COLO668 (cell line): ENCODE measurements around the gene KCTD8.
"Not testable (repeated sequence)": the region's sequence is repeated elsewhere in the genome, so short reads cannot be mapped to it uniquely, and the experiment has no call there.

Source experiments
- DNase-seq: peaks from one replicate; lab custom pipeline; 2025; ENCODE audit not compliant: unreplicated experiment; lab: John Stamatoyannopoulos, UW

The KCTD8 gene

DNA sequence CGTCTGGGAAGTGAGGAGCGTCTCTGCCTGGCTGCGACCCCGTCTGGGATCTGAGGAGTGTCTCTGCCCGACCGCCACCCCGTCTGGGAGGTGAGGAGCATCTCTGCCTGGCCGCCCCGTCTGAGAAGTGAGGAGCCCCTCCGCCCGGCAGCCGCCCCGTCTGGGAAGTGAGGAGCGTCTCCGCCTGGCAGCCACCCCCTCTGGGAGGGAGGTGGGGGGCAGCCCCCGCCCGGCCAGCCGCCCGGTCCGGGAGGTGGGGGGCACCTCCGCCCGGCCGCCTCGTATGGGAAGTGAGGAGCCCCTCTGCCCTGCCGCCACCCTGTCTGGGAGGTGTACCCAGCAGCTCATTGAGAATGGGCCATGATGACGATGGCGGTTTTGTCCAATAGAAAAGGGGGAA lies 280.8 kb downstream of the KCTD8 start:
- not testable (repeated sequence) for DNase-seq

DNA sequence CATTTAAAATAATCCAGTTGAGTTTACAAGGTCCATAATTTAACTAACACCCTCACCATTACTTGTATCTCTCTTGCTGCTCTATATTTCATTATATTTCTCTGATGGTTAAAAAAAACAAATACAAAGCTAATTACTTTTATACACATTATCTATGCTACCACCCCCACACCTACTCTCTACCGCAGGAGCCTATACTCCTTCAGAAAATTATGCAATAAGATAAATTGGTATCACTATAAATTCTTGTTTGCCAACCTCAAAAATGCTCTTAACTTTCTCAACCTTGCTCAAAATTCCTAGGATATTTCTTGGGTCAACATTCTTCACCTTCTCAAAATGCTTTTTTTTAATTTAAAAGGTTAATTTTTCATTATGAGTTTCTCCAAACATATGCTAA lies 282.7 kb downstream of the KCTD8 start:
- no peak for DNase-seq

DNA sequence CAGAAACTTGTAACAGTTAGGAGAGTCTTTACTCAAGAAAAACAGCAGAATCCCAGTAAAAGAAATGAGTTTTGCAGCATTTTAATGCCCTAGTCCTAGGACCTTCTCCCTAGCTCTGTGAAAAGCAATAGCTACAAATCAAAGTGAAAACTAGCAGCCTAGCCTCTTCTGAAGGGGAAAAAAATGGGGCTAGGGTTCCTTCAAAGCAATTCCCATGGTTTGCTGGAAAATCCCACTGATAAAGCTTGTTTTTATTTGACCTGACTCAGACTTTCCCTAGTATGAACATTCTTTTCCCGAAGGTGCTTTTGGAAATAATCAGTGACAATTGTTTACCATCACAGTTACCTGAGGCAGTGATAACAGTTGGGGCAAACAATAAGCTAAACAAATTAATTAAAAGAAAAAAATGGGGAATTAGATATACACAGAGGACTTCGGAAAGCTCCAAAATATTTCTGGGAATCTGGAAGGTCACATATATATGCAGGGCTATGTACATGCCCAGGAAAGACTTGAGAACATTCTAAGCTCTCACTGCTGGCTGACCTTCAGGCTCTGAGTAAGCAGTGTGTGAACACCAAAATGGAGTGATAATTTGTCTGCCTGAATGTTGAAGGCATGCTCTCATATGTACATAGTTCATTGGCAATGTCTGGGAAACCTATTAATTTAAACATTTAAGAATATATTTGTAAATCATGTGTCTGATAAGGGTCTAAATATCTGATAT lies 285.9 kb downstream of the KCTD8 start:
- no peak for DNase-seq

DNA sequence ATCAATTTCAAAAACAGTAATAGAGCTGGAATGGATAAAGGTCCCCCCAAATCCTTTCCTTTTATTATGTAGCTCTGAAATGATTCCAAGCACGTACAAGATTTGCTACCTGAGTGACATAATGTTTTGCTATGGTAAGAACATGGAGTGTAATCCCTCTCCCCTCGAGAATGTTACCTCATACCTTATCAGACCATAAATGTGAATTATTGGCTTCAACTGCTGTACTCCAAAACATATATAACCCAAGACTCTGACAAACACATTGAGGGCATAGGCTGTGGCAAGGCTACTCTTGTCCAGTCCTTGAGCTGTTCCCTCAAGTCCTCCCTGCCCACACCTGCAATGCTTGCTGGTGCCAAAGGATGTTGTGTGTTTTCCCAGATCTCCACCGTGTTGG lies 286.9 kb downstream of the KCTD8 start:
- DNase-seq = no peak

DNA sequence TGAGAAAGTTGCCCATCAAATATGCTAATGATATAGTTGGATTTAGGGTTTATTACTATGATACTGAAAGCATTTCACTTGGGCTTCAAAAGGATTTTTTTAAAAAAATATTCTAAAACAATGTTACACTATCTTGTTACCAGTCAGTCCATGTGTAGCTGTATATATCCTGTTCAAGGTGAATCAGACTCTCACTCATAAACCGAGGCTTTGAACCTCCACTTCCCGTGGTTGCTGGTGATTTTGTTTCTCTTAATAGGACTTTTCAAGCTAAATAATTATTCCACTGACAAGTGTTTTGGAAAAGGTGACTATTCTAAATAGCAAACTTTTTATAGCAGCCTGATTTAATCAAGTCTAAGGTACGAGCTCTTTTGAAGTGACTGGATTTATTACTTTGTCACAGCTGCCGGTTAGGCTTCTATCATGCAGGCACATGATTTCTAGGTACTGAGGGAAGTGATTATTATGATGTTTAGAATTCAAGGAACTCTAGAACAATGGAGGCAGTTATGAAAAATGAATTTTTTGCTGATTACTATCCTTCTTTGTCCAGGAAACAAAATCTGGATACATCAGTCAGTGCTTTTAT lies 287.7 kb downstream of the KCTD8 start:
- DNase-seq = no peak

DNA sequence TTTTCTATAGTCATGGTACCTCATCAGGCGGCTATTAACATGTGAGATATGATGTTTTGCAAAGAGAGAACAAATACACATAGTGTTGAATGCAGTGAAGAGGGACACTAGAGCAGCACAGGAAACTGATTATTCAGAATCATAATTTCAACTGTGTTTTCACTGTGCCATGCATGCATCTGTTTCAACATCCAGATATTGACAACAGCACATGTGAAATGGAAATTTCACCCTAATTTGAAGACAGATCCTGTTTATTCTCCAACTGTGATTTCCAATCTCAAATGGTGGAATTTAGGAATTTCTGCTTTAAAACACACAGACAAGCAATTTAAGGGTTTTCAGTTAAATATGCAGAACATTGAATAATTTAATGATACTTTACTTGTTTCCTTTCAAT lies 288.6 kb downstream of the KCTD8 start:
- no peak for DNase-seq

DNA sequence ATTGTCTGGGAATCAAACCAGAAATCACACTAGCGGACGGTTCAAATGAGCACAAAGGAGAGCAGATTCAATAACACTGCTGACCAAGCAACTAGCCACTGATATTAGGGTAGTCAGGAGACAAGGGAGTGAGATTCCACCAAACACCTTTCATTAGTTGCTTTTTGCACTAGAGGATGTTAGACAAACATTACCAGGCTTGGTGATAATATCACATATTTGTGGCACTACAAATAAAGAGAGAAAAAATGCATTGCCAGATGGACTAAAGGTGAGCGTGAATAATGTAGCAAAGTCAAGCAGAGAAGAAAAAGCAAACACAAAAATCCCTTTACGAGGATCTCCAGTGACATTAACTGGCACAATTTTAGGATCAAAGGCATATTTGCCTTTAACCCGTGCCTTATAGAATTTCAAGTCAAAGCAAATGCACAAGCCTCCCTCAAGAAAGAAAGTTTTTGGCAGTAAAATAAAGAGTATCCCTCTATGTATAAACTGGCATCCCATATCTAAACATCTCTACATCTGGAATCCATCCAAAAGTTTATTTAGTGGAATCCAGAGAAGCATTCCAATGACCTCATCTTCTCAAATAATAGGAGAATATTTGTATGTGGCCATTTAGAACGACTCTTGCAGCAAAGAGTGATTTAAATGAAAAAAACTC lies 290.9 kb downstream of the KCTD8 start:
- DNase-seq = no peak

DNA sequence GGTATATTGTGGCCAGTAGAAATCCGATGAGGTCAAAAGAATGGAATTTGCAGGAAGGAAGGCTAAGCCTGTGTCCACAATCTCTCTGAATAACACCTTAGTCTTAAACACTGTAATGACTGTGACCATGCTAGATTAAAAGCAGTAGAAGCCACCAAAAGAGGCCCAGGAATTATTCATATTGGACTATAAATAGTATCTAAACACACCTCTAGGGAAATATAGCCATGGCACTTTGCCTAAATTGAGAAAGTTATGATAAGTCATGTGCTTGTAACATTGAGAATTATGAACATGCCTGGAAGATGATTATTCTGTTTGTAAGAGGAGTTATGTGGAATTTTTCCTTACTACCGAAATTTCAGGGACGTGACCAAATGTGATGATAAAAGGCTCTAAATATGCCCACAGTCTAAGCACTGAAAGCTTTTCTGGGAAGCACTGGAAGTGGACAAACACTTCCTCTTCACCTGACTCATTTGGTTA lies 298.5 kb downstream of the KCTD8 start:
- no peak for DNase-seq

DNA sequence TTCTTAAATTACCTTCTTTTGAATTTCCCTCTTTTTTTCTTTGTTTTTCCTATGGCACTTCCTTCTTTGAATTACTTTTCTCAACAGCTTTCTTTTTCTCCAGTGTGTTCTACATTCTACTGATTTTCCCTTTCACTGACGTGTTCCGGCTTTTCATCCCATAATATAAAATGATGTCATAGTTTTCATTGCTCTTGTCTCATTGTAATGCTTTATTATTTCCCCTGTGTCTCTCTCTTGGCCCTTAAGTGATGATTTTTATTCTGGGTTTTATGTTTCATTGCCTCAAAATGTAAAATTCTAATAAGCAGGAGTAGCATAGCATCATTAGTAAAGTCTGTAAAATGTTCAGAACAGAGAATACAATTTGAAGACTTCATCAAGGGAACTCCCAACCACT lies 299.3 kb downstream of the KCTD8 start:
- DNase-seq = no peak

DNA sequence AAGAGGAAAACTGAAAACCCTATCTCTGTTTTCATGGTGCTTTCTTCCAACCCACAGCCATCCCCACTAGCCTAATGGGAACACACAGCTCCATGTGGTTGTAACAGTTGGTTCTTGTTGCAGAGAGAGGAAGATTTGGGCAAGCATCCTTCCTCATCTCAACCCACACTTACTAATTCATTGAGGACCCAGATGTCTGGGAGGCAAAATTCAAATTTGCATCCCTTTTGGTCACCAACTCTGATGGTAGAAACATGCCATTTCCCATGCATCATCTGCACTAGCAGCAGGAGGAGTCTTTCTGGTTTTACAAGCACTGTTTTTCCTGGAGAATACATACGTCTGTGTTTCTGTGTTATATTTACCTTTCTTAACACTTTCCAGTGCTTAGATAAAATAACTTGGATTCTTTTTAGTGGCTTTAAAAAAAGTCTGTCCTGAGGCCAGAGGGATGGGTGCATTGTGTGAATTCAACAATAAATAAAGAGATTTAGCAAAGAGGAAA lies 301.0 kb downstream of the KCTD8 start:
- DNase-seq = no peak

DNA sequence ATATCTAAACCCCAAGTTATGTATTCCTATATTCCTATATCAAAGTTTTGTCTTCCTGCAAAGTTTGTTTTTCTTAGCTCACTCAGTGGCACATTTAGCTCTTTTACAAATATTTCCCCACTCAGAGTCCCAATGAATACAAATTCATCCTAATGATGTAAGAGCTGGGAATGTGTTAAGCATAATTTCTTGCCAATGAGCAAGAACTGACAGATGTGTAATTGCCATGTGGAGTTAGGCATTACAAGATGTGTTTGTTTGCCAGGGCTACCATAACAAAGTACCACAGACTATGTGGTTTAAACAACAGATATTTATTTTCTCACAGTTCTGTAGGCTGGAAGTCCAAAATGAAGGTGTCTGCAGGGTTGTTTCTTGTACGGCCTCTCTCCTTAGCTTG lies 302.1 kb downstream of the KCTD8 start:
- DNase-seq = no peak

DNA sequence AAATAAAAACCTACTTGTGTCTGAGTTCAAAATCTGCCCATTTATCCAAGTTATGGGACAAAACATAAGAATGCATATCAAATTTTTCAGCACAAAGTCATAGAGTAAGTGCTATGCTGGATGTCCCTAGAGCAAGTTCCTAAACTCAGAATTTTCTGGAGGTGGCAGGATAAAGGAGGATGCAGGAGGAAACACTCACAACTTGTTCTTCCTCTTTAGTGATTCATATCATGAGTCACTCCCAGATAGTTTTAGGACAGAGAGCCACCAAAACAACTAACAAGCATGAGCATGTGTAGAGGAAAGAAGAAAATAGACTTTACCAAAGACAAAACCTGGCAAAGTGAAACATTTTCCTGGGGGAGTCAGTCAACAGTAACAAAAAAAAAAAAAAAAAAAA lies 302.7 kb downstream of the KCTD8 start:
- DNase-seq = no peak

DNA sequence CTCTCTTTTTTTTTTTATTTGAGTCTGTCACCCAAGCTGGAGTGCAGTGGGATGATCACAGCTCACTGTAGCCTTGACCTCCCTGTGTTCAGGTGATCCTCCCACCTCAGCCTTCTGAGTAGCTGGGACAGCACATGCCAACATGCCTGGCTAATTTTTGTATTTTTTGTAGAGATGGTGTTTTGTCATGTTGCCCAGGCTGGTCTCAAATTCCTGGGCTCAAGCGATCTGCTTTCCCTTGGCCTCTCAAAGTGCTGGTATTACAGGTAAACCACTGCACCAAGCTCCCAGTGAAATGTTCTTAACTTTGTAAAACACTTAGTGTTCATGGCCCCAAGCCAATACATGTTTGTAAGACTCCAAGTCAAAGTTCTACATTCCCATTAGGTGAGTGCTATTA lies 316.1 kb downstream of the KCTD8 start:
- no peak for DNase-seq
